Gastroesophageal sphincter (tissue), 3 donors: Measurements from ENCODE around the gene CEP41.

ENCODE experiments used
- CTCF ChIP-seq, 4 experiments: fragments of 200-600 bp in 2 of 4; fragments of 450-650 bp in 2 of 4; sonication (generic) in 1 of 4; IDR thresholded peaks; one replicate each; pipeline ENCODE4 v1.5.1; 2017 to 2019; ENCODE audit warnings: antibody characterized with exemption in 4 of 4, mild to moderate bottlenecking in 2 of 4, moderate library complexity in 2 of 4
- EP300 ChIP-seq: sonication (generic); formaldehyde crosslinking; IDR thresholded peaks from one replicate; pipeline ENCODE4 v1.6.1; 2017; ENCODE audit warnings: antibody characterized with exemption, mild to moderate bottlenecking
- POLR2A ChIP-seq, 2 donors: fragments of 450-650 bp; IDR thresholded peaks; one replicate each; pipeline ENCODE4 v1.6.1; 2017; ENCODE audit warnings: antibody characterized with exemption in 2 of 2, mild to moderate bottlenecking in 2 of 2, moderate library complexity in 1 of 2
- POLR2AphosphoS5 ChIP-seq: sonication (generic); formaldehyde crosslinking; IDR thresholded peaks from one replicate; pipeline ENCODE4 v1.6.1; 2017; ENCODE audit warnings: antibody characterized with exemption

GRCh38 chr7:130475776-130476175 is 35.0 kb upstream of the CEP41 start:
- TF ChIP-seq CTCF (IDR thresholded peaks at IDR 0.05) (no peak), EP300 (no peak), POLR2AphosphoS5 (no peak), POLR2A (IDR thresholded peaks at IDR 0.05) (no peak)
